GM12865 (cell line): ENCODE results near the gene SDK2.

Experiments used
- DNase-seq: peaks from one replicate; pipeline ENCODE4 v3.0.0; 2010; ENCODE audit warnings: low read depth
- H3K4me3 ChIP-seq: 2 replicates; pipeline ENCODE4 v1.5.1; 2011; ENCODE audit warnings: mild to moderate bottlenecking, low read depth, low read length, control low read depth
- CTCF ChIP-seq: IDR thresholded peaks from 2 replicates; pipeline ENCODE4 v1.5.1; 2011; ENCODE audit warnings: low read length, control low read depth, low read depth, inconsistent platforms; ENCODE audit not compliant: insufficient read depth; ENCODE audit errors: missing control alignments

The SDK2 gene

GRCh38 chr17:73291260-73291801, 352.9 kb downstream of the SDK2 start:
- no peak for TF ChIP-seq CTCF
- peak; percentile 90 for DNase-seq
- H3K4me3 ChIP-seq: peak overlapping the region; percentile 57

GRCh38 chr17:73290399-73291259, 353.6 kb downstream of the SDK2 start:
- TF ChIP-seq CTCF: no peak
- H3K4me3 ChIP-seq: peak overlapping the region; percentile 57
- DNase-seq: peak; percentile 83

GRCh38 chr17:73289549-73290254, 354.5 kb downstream of the SDK2 start:
- H3K4me3 ChIP-seq: no peak overlapping the region
- TF ChIP-seq CTCF: no peak
- DNase-seq: no peak

- DNase-seq: no peak
- TF ChIP-seq CTCF: no peak
- no peak overlapping the region for H3K4me3 ChIP-seq
Measured at GRCh38 chr17:73288534-73289302, 355.5 kb downstream of the SDK2 start.

GRCh38 chr17:73286863-73287296, 357.4 kb downstream of the SDK2 start:
- no peak for TF ChIP-seq CTCF
- no peak for DNase-seq
- no peak overlapping the region for H3K4me3 ChIP-seq

- H3K4me3 ChIP-seq: no peak overlapping the region
- TF ChIP-seq CTCF: no peak
- no peak for DNase-seq
Measured at GRCh38 chr17:73285916-73286862, 358.1 kb downstream of the SDK2 start.
